Activated CD8-positive, alpha-beta memory T cell treated with anti-CD3 and anti-CD28 coated beads, Interleukin-2, amount 50 U/mL, for 48 hours (primary cell): Measurements from ENCODE around the gene STPG4.

Source experiments
- DNase-seq: peaks from one replicate; pipeline ENCODE4 v3.0.0-alpha.2; 2020

The STPG4 gene

GRCh38 chr2:47069628-47070154 lies 85.4 kb downstream of the STPG4 start:
- DNase-seq, result no peak

GRCh38 chr2:47068981-47069627 lies 86.0 kb downstream of the STPG4 start:
- no peak for DNase-seq

GRCh38 chr2:47067788-47068407 lies 87.2 kb downstream of the STPG4 start:
- DNase-seq, result no peak

- DNase-seq, result no peak
These were observed 89.2 kb downstream of the STPG4 start for GRCh38 chr2:47065771-47066380.

GRCh38 chr2:47065343-47065742 lies 89.8 kb downstream of the STPG4 start:
- no peak for DNase-seq

- no peak for DNase-seq
These were observed 91.0 kb downstream of the STPG4 start for GRCh38 chr2:47064106-47064505.

- DNase-seq, result no peak
These were observed 91.6 kb downstream of the STPG4 start for GRCh38 chr2:47063538-47063930.

- DNase-seq, result no peak
These were observed 92.2 kb downstream of the STPG4 start for GRCh38 chr2:47062681-47063537.

GRCh38 chr2:47061944-47062678 lies 93.0 kb downstream of the STPG4 start:
- DNase-seq, result no peak

GRCh38 chr2:47060652-47061170 lies 94.4 kb downstream of the STPG4 start:
- no peak for DNase-seq

GRCh38 chr2:47058003-47058931 lies 96.8 kb downstream of the STPG4 start:
- DNase-seq, result no peak

- DNase-seq, result no peak
These were observed 97.5 kb downstream of the STPG4 start for GRCh38 chr2:47057687-47058002.

GRCh38 chr2:47056868-47057686 lies 98.0 kb downstream of the STPG4 start:
- DNase-seq, result no peak

GRCh38 chr2:47056374-47056773 lies 98.7 kb downstream of the STPG4 start:
- DNase-seq, result no peak

- DNase-seq, result no peak
These were observed 100.2 kb downstream of the STPG4 start for GRCh38 chr2:47054868-47055267.

- no peak for DNase-seq
These were observed 101.0 kb downstream of the STPG4 start for GRCh38 chr2:47054036-47054555.

GRCh38 chr2:47052847-47053246 lies 102.3 kb downstream of the STPG4 start:
- no peak for DNase-seq

GRCh38 chr2:47051562-47051961 lies 103.5 kb downstream of the STPG4 start:
- no peak for DNase-seq

- DNase-seq, result no peak
These were observed 104.3 kb downstream of the STPG4 start for GRCh38 chr2:47050762-47051161.
